ENCODE measurements around the gene CRYBA1. TPM values are rescaled to one million over a fixed set of nuclear protein-coding genes. Genes with fewer than 3 reads are reported as not detected.

CRYBA1 gene
- polyA plus RNA-seq, 1 donor (not counting 4 experiments of a cell fraction or from before 2014, with no cell fraction given), result not detected

GRCh38 chr17:29210879-29211278 is 35.8 kb upstream of the CRYBA1 start:
- no peak overlapping the region for H3K9ac ChIP-seq (ENCODE audit: control insufficient read depth, extremely low read depth, insufficient read depth, low read length)
- no peak overlapping the region for H3K4me3 ChIP-seq (ENCODE audit: control insufficient read depth in 2 of 3, extremely low read depth in 1 of 3, insufficient read depth in 2 of 3, low read depth in 1 of 3, low read length in 3 of 3)
- dilution Hi-C loops (cut with MboI; ENCODE audit: extremely low pct_ligation_motif_present, low sequenced_read_pairs), result no loop called here
- H3K27me3 ChIP-seq (ENCODE audit: control insufficient read depth, extremely low read depth, insufficient read depth, low read length), result no peaks in the 10 kb centered on the region
- DNase-seq (ENCODE audit: low read depth, low spot score) (no peak), FAIRE-seq (no peak)
- H3K27ac ChIP-seq (ENCODE audit: control insufficient read depth, insufficient read depth, low read length), result no peak overlapping the region
- H4K20me1 ChIP-seq (ENCODE audit: control insufficient read depth, extremely low read depth, insufficient read depth, low read length), result no peaks in the 10 kb centered on the region
- no peak overlapping the region for H2AFZ ChIP-seq (ENCODE audit: control insufficient read depth, low read length)
- H3K9me3 ChIP-seq (ENCODE audit: control insufficient read depth, low read depth, low read length), result no peaks in the 10 kb centered on the region
- no peak overlapping the region for H3K4me2 ChIP-seq (ENCODE audit: control insufficient read depth, extremely low read depth, insufficient read depth, low read depth, low read length)
- peaks cover 25% of the 10 kb centered on the region for H3K4me1 ChIP-seq (ENCODE audit: control insufficient read depth, extremely low read depth, insufficient read depth, low read length)
- H3K79me2 ChIP-seq (ENCODE audit: control insufficient read depth, insufficient read depth, low read length), result no peaks in the 10 kb centered on the region
- H3K9me1 ChIP-seq (ENCODE audit: control insufficient read depth, extremely low read depth, insufficient read depth, low read length), result no peaks in the 10 kb centered on the region
- TF ChIP-seq, protein P1, sequence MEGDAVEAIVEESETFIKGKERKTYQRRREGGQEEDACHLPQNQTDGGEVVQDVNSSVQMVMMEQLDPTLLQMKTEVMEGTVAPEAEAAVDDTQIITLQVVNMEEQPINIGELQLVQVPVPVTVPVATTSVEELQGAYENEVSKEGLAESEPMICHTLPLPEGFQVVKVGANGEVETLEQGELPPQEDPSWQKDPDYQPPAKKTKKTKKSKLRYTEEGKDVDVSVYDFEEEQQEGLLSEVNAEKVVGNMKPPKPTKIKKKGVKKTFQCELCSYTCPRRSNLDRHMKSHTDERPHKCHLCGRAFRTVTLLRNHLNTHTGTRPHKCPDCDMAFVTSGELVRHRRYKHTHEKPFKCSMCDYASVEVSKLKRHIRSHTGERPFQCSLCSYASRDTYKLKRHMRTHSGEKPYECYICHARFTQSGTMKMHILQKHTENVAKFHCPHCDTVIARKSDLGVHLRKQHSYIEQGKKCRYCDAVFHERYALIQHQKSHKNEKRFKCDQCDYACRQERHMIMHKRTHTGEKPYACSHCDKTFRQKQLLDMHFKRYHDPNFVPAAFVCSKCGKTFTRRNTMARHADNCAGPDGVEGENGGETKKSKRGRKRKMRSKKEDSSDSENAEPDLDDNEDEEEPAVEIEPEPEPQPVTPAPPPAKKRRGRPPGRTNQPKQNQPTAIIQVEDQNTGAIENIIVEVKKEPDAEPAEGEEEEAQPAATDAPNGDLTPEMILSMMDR (optimal IDR thresholded peaks at IDR 0.05 in 1 of 3, IDR thresholded peaks at IDR 0.05 in 1 of 3, conservative IDR thresholded peaks at IDR 0.05 in 1 of 3; ENCODE audit: extremely low read depth in 1 of 3, insufficient read depth in 2 of 3, low read length in 3 of 3), result no peak
- TF ChIP-seq EZH2 (IDR thresholded peaks at IDR 0.05; ENCODE audit: low read length), result no peak
- H3K36me3 ChIP-seq (ENCODE audit: control insufficient read depth in 2 of 2, extremely low read depth in 1 of 2, insufficient read depth in 2 of 2, low read length in 2 of 2), result no peaks in the 10 kb centered on the region

DNA sequence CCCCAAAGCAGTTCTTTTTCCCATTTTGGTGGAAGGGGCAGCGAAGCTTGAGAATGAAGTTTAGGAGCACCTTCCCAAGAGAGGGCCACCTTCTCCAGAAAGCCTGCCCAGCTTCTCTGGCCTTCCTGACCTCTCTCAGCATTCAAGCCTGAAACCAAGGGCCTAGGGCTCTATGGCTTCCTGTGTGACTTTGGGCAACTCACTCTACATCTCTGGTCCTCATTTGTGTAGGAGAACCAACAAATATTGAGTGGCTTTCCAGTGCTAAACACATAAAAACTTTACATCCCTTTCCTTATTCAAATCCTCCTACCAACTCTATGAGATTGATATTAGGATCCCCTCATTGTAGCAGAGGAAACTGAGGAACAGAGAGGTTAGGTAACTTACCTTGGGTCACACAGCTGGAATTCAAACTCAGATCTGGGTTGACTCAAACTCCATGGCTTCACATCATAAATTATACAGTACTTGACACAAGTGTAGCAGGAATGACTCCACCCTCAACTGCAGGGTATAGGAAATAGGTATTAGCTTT is 34.5 kb upstream of the CRYBA1 start:
- no peaks in the 10 kb centered on the region for H3K9me1 ChIP-seq (ENCODE audit: control insufficient read depth, extremely low read depth, insufficient read depth, low read length)
- peaks cover 38% of the 10 kb centered on the region for H3K4me1 ChIP-seq (ENCODE audit: control insufficient read depth, extremely low read depth, insufficient read depth, low read length)
- FAIRE-seq (no peak), DNase-seq (ENCODE audit: low read depth, low spot score) (no peak)
- H4K20me1 ChIP-seq (ENCODE audit: control insufficient read depth, extremely low read depth, insufficient read depth, low read length), result no peaks in the 10 kb centered on the region
- no peak for TF ChIP-seq EZH2 (IDR thresholded peaks at IDR 0.05; ENCODE audit: low read length)
- TF ChIP-seq, protein P1 (optimal IDR thresholded peaks at IDR 0.05 in 1 of 3, IDR thresholded peaks at IDR 0.05 in 1 of 3, conservative IDR thresholded peaks at IDR 0.05 in 1 of 3; ENCODE audit: extremely low read depth in 1 of 3, insufficient read depth in 2 of 3, low read length in 3 of 3), result no peak
- no peaks in the 10 kb centered on the region for H3K79me2 ChIP-seq (ENCODE audit: control insufficient read depth, insufficient read depth, low read length)
- H3K9me3 ChIP-seq (ENCODE audit: control insufficient read depth, low read depth, low read length), result no peaks in the 10 kb centered on the region
- peak overlapping the region; percentile 25 for H3K4me2 ChIP-seq (ENCODE audit: control insufficient read depth, extremely low read depth, insufficient read depth, low read depth, low read length)
- no peak overlapping the region for H3K27ac ChIP-seq (ENCODE audit: control insufficient read depth, insufficient read depth, low read length)
- H3K36me3 ChIP-seq (ENCODE audit: control insufficient read depth in 2 of 2, extremely low read depth in 1 of 2, insufficient read depth in 2 of 2, low read length in 2 of 2), result no peaks in the 10 kb centered on the region
- no peaks in the 10 kb centered on the region for H3K27me3 ChIP-seq (ENCODE audit: control insufficient read depth, extremely low read depth, insufficient read depth, low read length)
- no peak overlapping the region for H3K4me3 ChIP-seq (ENCODE audit: control insufficient read depth in 2 of 3, extremely low read depth in 1 of 3, insufficient read depth in 2 of 3, low read depth in 1 of 3, low read length in 3 of 3)
- dilution Hi-C loops (cut with MboI; ENCODE audit: extremely low pct_ligation_motif_present, low sequenced_read_pairs), result no loop called here
- H3K9ac ChIP-seq (ENCODE audit: control insufficient read depth, extremely low read depth, insufficient read depth, low read length), result no peak overlapping the region
- H2AFZ ChIP-seq (ENCODE audit: control insufficient read depth, low read length), result no peak overlapping the region

Measured in keratinocyte (primary cell).